Brain microvascular endothelial cell (primary cell): ENCODE data around the gene TSC2.
A peak's percentile ranks its signal among the peaks of the same experiment; 100 is the strongest.
"Not testable (repeated sequence)": the region's sequence is repeated elsewhere in the genome, so short reads cannot be mapped to it uniquely, and the experiment has no call there.

ENCODE experiments used
- DNase-seq: peaks from one replicate; pipeline ENCODE4 v3.0.0-alpha.2; 2020
- H3K27ac ChIP-seq: fragments of 250-450 bp; sonication (Bioruptor Pico); 2 replicates; pipeline ENCODE4 v1.5.1; 2020; ENCODE audit warnings: mild to moderate bottlenecking, moderate library complexity
- H3K27me3 ChIP-seq: fragments of 250-450 bp; sonication (Bioruptor Pico); replicated peaks from 2 replicates; pipeline ENCODE4 v1.5.1; 2020; ENCODE audit warnings: mild to moderate bottlenecking
- H3K36me3 ChIP-seq: fragments of 250-450 bp; sonication (Bioruptor Pico); replicated peaks from 2 replicates; pipeline ENCODE4 v1.5.1; 2020; ENCODE audit warnings: mild to moderate bottlenecking
- H3K4me3 ChIP-seq: 2 replicates; pipeline ENCODE4 v1.5.1; 2011; ENCODE audit warnings: low read depth, mild to moderate bottlenecking, control low read depth, low read length, moderate library complexity
- CTCF ChIP-seq: IDR thresholded peaks from 2 replicates; pipeline ENCODE4 v1.5.1; 2011; ENCODE audit warnings: low read depth, mild to moderate bottlenecking, moderate library complexity, low read length, control low read depth, inconsistent platforms; ENCODE audit errors: missing control alignments
- in situ Hi-C: cut with HindIII; loops from 2 replicates; pipeline ENCODE4 v1.10.0; 2017; ENCODE audit warnings: low sequenced_read_pairs, low pct_ligation_motif_present

The TSC2 gene

GRCh38 chr16:2009164-2009711, 38.5 kb upstream of the TSC2 start:
- no peak for TF ChIP-seq CTCF
- Histone ChIP-seq H3K27ac (peak overlapping the region; percentile 69), H3K4me3 (peak overlapping the region; percentile 73), H3K36me3 (no peaks in the 10 kb centered on the region), H3K27me3 (no peaks in the 10 kb centered on the region)
- DNase-seq, result no peak
- in situ Hi-C loops, result no loop called here

- Histone ChIP-seq H3K27ac (peak within 1 kb of the TSS; percentile 92), H3K27me3 (no peaks in the 10 kb centered on the region), H3K4me3 (peak within 1 kb of the TSS; percentile 81), H3K36me3 (no peaks in the 10 kb centered on the region)
- peak; percentile 51 for DNase-seq
- in situ Hi-C loops, result no loop called here
- TF ChIP-seq CTCF, result no peak
Observed at GRCh38 chr16:2009791-2010510, 37.8 kb upstream of the TSC2 start, which contains the start of gene ZNF598. TSS of gene ZNF598 (minus strand) at chr16:2009821.

GRCh38 chr16:2011726-2012125, 36.1 kb upstream of the TSC2 start:
- H3K36me3 ChIP-seq, H3K27me3 ChIP-seq, DNase-seq, H3K27ac ChIP-seq, in situ Hi-C loops, H3K4me3 ChIP-seq: not testable (repeated sequence)

- Histone ChIP-seq H3K36me3 (no peaks in the 10 kb centered on the region), H3K27me3 (no peaks in the 10 kb centered on the region), H3K27ac (no peak overlapping the region), H3K4me3 (no peak overlapping the region)
- DNase-seq, result no peak
- no peak for TF ChIP-seq CTCF
- in situ Hi-C loops, result no loop called here
Observed at GRCh38 chr16:2013527-2013926, 34.3 kb upstream of the TSC2 start.

GRCh38 chr16:2015117-2015946, 32.5 kb upstream of the TSC2 start:
- Histone ChIP-seq H3K4me3 (no peak overlapping the region), H3K36me3 (no peaks in the 10 kb centered on the region), H3K27ac (no peak overlapping the region), H3K27me3 (peaks cover 9% of the 10 kb centered on the region)
- in situ Hi-C loops, result no loop called here
- DNase-seq, result no peak
- no peak for TF ChIP-seq CTCF

DNA sequence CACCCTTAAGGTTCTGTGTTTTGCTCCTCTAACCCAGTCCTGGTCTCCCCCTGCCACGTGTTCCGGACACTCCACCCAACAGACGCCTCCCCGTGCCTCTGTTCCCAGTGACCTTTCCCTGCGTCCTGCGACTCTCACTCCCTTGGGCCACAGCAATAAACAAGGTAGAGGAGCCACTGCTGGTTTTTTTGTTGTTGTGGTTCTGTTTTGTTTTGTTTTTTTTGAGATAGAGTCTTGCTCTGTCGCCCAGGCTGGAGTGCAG, 31.9 kb upstream of the TSC2 start:
- in situ Hi-C loops, result no loop called here
- Histone ChIP-seq H3K36me3 (no peaks in the 10 kb centered on the region), H3K27me3 (peaks cover 13% of the 10 kb centered on the region), H3K27ac (no peak overlapping the region), H3K4me3 (no peak overlapping the region)
- no peak for DNase-seq
- no peak for TF ChIP-seq CTCF
